Measurements from ENCODE around the gene LPIN2. TPM values are rescaled to one million over a fixed set of nuclear protein-coding genes. Genes with fewer than 3 reads are reported as not detected.
"Not testable (repeated sequence)": the region's sequence is repeated elsewhere in the genome, so short reads cannot be mapped to it uniquely, and the experiment has no call there.

LPIN2 gene
- total RNA-seq, 3 donors from 2014 or later (not counting 1 experiment from before 2014, with no cell fraction given) = 32.9 to 58.8 (median 57.1) TPM

DNA sequence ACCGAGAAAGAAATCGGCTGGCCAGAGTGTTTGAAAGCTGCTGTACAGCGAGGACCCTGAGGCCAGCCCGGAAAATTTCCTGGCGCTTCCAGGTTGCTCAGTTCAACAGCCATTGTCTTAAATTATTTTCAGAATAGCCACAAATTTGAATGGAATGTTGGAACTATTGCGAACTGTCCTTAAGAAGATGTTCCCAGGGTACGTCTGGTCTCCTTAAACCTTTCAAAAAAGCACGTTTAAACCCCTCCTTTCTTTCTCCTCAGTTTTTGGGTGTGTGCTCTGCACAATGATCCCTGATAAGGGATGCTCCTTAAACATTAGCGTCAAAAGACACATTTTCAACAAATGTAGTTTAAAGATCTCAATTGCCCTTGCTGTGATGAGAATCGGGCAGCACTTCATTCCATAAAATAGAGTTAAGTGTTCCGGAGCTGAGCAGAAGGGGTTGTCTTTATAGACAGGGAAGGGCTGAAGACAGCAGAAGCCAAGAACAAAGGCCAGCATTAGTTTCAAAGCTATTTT is 14.5 kb upstream of the LPIN2 start:
- Mint-ChIP-seq H3K36me3 (no peaks in the 10 kb centered on the region), H3K9me3 (no peaks in the 10 kb centered on the region), H3K4me3 (no peak overlapping the region), H3K4me1 (no peaks in the 10 kb centered on the region), H3K27me3 (ENCODE audit: low read depth in 2 of 2) (no peaks in the 10 kb centered on the region), H3K27ac (no peak overlapping the region)
- Histone ChIP-seq H3K36me3 (ENCODE audit: control insufficient read depth, insufficient read depth, low read length) (no peaks in the 10 kb centered on the region), H3K4me1 (ENCODE audit: control insufficient read depth, insufficient read depth, low read length) (no peaks in the 10 kb centered on the region), H3K9me3 (ENCODE audit: control insufficient read depth, insufficient read depth, low read length) (no peaks in the 10 kb centered on the region), H3K27me3 (ENCODE audit: control insufficient read depth, insufficient read depth, low read length) (no peaks in the 10 kb centered on the region), H3K4me3 (ENCODE audit: low read length) (no peak overlapping the region), H3K27ac (ENCODE audit: low read length) (no peak overlapping the region)
- intact Hi-C loops (cut with micrococcal nuclease) = no loop called here
- no peak for ATAC-seq
- 96% methylated on average over 11 of the region's 11 CpGs for WGBS (ENCODE audit: insufficient coverage)
- DNase-seq = no peak
- TF ChIP-seq, protein P1, sequence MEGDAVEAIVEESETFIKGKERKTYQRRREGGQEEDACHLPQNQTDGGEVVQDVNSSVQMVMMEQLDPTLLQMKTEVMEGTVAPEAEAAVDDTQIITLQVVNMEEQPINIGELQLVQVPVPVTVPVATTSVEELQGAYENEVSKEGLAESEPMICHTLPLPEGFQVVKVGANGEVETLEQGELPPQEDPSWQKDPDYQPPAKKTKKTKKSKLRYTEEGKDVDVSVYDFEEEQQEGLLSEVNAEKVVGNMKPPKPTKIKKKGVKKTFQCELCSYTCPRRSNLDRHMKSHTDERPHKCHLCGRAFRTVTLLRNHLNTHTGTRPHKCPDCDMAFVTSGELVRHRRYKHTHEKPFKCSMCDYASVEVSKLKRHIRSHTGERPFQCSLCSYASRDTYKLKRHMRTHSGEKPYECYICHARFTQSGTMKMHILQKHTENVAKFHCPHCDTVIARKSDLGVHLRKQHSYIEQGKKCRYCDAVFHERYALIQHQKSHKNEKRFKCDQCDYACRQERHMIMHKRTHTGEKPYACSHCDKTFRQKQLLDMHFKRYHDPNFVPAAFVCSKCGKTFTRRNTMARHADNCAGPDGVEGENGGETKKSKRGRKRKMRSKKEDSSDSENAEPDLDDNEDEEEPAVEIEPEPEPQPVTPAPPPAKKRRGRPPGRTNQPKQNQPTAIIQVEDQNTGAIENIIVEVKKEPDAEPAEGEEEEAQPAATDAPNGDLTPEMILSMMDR (IDR thresholded peaks at IDR 0.05) = no peak

DNA sequence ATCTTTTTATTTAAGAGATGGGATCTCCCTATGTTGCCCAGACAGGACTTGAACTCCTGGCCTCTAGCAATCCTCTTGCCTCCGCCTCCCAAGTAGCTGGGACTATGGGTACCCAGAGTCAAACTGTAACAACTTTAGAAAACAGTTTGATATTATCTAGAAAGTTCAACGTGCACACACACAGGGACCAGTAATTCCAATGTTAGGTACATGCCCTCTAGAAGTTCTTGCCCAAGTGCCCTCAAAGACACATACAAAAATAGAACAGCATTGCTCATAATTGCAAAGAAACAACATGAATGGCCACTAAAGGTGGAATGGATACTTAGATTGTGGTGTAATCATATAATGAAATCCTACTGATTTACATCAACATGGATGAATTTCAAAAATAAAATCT is 12.6 kb upstream of the LPIN2 start:
- Histone ChIP-seq H3K4me3 (ENCODE audit: low read length) (no peak overlapping the region), H3K4me1 (ENCODE audit: control insufficient read depth, insufficient read depth, low read length) (no peaks in the 10 kb centered on the region), H3K27ac (ENCODE audit: low read length) (no peak overlapping the region), H3K36me3 (ENCODE audit: control insufficient read depth, insufficient read depth, low read length) (no peaks in the 10 kb centered on the region), H3K9me3 (ENCODE audit: control insufficient read depth, insufficient read depth, low read length) (no peaks in the 10 kb centered on the region), H3K27me3 (ENCODE audit: control insufficient read depth, insufficient read depth, low read length) (no peaks in the 10 kb centered on the region)
- H3K4me1 Mint-ChIP-seq = no peaks in the 10 kb centered on the region
- intact Hi-C loops (cut with micrococcal nuclease) = no loop called here
- H3K27me3 Mint-ChIP-seq (ENCODE audit: low read depth in 2 of 2) = no peaks in the 10 kb centered on the region
- H3K36me3 Mint-ChIP-seq = no peaks in the 10 kb centered on the region
- no peak for DNase-seq
- H3K4me3 Mint-ChIP-seq = no peak overlapping the region
- ATAC-seq = no peak
- WGBS (ENCODE audit: insufficient coverage) = 92% methylated on average over 2 of the region's 2 CpGs
- no peak overlapping the region for H3K27ac Mint-ChIP-seq
- TF ChIP-seq, protein P1 (IDR thresholded peaks at IDR 0.05) = no peak
- no peaks in the 10 kb centered on the region for H3K9me3 Mint-ChIP-seq

DNA sequence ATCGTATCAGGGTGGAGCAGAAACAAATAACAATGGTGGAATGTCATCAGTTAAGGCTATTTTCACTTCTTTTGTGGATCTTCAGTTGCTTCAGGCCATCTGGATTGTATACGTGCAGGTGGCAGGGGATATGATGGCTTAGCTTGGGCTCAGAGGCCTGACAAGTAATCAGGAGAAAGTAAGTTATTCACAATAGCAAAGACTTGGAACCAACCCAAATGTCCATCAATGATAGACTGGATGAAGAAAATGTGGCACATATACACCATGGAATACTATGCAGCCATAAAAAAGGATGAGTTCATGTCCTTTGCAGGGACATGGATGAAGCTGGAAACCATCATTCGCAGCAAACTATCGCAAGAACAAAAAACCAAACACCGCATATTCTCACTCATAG is 10.7 kb upstream of the LPIN2 start:
- H3K4me1 ChIP-seq (ENCODE audit: control insufficient read depth, insufficient read depth, low read length); intact Hi-C loops (cut with micrococcal nuclease); H3K27me3 ChIP-seq (ENCODE audit: control insufficient read depth, insufficient read depth, low read length); H3K4me1 Mint-ChIP-seq; H3K9me3 Mint-ChIP-seq; H3K27ac ChIP-seq (ENCODE audit: low read length); H3K36me3 Mint-ChIP-seq; H3K4me3 Mint-ChIP-seq; H3K27me3 Mint-ChIP-seq (ENCODE audit: low read depth in 2 of 2); H3K4me3 ChIP-seq (ENCODE audit: low read length); H3K9me3 ChIP-seq (ENCODE audit: control insufficient read depth, insufficient read depth, low read length); H3K36me3 ChIP-seq (ENCODE audit: control insufficient read depth, insufficient read depth, low read length); DNase-seq; ATAC-seq; H3K27ac Mint-ChIP-seq: not testable (repeated sequence)
- 90% methylated on average over 2 of the region's 5 CpGs for WGBS (ENCODE audit: insufficient coverage)

DNA sequence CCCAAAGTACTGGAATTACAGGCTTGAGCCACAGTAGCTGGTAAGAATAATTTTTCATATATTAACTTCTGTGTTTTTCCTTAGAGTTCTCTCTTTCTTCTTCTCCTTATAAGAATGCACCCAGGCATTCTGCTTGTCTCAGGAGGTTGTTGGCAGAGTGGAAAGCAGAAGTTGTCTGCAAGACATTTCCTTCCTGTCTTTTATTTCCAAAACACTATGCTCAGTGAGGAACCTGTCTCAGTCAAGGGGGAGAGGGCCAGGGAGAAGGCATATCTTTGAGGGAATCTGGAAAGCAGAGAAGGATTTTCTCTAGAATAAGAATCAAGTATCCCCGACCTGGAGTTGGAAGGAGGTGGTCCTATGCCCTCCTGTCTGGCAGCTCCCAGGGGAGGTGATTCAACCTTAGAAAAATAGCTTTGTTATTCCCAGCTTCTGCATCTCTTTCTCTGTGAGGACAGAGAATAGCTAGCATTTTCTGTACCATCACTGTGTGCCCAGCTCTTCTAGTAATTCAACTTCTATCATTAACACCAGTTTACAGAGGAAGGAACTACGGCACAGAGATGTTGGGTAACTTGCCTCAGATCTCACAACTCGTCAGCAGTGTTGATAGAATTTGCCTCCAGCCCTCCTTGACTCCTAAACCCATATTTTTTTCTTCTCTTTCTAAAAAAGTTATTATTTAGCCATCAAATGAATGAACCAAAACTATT is 3.8 kb upstream of the LPIN2 start:
- Mint-ChIP-seq H3K4me1 (peaks cover 14 to 19% of the 10 kb centered on the region in 2 donors), H3K27ac (no peak overlapping the region), H3K4me3 (no peak overlapping the region), H3K36me3 (no peaks in the 10 kb centered on the region), H3K27me3 (ENCODE audit: low read depth in 2 of 2) (peaks cover 0 to 3% of the 10 kb centered on the region in 2 donors), H3K9me3 (no peaks in the 10 kb centered on the region)
- DNase-seq (peak in 1 of 2 donors; percentile 23), ATAC-seq (no peak)
- Histone ChIP-seq H3K27ac (ENCODE audit: low read length) (no peak overlapping the region), H3K9me3 (ENCODE audit: control insufficient read depth, insufficient read depth, low read length) (no peaks in the 10 kb centered on the region), H3K27me3 (ENCODE audit: control insufficient read depth, insufficient read depth, low read length) (no peaks in the 10 kb centered on the region), H3K4me3 (ENCODE audit: low read length) (no peak overlapping the region), H3K4me1 (ENCODE audit: control insufficient read depth, insufficient read depth, low read length) (peaks cover 31% of the 10 kb centered on the region), H3K36me3 (ENCODE audit: control insufficient read depth, insufficient read depth, low read length) (no peaks in the 10 kb centered on the region)
- intact Hi-C loops (cut with micrococcal nuclease) = no loop called here
- WGBS (ENCODE audit: insufficient coverage) = 24% methylated on average over 3 of the region's 3 CpGs
- TF ChIP-seq, protein P1 (IDR thresholded peaks at IDR 0.05) = no peak

Data from natural killer cell (primary cell).